Fibroblast of lung (primary cell): ENCODE results near the gene PAQR5.

Experiments
- EZH2 ChIP-seq: IDR thresholded peaks from 2 replicates; pipeline ENCODE4 v1.5.1; 2012; ENCODE audit warnings: low read length, control low read depth, mild to moderate bottlenecking; ENCODE audit errors: missing control alignments
- TF ChIP-seq, protein P1 (sequence below), 2 donors: IDR thresholded peaks in 1 of 2; conservative IDR thresholded peaks in 1 of 2; 1 replicate in 1 of 2; 2 replicates in 1 of 2; pipeline ENCODE4 v1.5.1; 2011 to 2012; ENCODE audit warnings: low read length in 2 of 2, control low read depth in 1 of 2, inconsistent platforms in 1 of 2, low read depth in 1 of 2, mild to moderate bottlenecking in 1 of 2

DNA sequence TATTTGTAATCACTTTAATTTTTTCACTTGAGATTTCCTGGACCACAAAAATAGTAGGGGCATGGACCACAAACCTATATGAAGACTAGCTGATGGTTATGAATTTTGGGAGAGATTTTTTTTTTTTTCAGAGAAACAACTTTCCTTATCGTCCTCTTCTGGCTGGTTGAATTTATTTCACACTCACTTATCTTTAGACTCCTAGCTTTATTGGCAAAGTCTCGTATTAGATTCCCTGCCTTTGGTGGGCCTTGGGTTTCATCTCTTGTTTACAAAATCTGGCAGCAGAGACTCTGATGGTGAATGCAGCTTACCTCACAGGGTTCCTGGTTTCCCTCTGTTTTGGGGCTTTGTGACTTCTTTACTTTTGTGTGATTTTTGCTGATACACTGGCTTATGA, 70.9 kb downstream of the PAQR5 start:
- TF ChIP-seq, protein P1, sequence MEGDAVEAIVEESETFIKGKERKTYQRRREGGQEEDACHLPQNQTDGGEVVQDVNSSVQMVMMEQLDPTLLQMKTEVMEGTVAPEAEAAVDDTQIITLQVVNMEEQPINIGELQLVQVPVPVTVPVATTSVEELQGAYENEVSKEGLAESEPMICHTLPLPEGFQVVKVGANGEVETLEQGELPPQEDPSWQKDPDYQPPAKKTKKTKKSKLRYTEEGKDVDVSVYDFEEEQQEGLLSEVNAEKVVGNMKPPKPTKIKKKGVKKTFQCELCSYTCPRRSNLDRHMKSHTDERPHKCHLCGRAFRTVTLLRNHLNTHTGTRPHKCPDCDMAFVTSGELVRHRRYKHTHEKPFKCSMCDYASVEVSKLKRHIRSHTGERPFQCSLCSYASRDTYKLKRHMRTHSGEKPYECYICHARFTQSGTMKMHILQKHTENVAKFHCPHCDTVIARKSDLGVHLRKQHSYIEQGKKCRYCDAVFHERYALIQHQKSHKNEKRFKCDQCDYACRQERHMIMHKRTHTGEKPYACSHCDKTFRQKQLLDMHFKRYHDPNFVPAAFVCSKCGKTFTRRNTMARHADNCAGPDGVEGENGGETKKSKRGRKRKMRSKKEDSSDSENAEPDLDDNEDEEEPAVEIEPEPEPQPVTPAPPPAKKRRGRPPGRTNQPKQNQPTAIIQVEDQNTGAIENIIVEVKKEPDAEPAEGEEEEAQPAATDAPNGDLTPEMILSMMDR (conservative IDR thresholded peaks at IDR 0.05 in 1 of 2, IDR thresholded peaks at IDR 0.05 in 1 of 2; ENCODE audit: low read depth in 1 of 2, low read length in 2 of 2): no peak
- TF ChIP-seq EZH2: no peak
